UCSD-AML1 (cell line): ENCODE data around the gene TSPAN18.

Experiments used
- DNase-seq: peaks from one replicate; lab custom pipeline; 2025; ENCODE audit not compliant: unreplicated experiment; lab: John Stamatoyannopoulos, UW

TSPAN18 gene

GRCh38 chr11:44952500-44953260, 225.9 kb downstream of the TSPAN18 start:
- no peak for DNase-seq

DNA sequence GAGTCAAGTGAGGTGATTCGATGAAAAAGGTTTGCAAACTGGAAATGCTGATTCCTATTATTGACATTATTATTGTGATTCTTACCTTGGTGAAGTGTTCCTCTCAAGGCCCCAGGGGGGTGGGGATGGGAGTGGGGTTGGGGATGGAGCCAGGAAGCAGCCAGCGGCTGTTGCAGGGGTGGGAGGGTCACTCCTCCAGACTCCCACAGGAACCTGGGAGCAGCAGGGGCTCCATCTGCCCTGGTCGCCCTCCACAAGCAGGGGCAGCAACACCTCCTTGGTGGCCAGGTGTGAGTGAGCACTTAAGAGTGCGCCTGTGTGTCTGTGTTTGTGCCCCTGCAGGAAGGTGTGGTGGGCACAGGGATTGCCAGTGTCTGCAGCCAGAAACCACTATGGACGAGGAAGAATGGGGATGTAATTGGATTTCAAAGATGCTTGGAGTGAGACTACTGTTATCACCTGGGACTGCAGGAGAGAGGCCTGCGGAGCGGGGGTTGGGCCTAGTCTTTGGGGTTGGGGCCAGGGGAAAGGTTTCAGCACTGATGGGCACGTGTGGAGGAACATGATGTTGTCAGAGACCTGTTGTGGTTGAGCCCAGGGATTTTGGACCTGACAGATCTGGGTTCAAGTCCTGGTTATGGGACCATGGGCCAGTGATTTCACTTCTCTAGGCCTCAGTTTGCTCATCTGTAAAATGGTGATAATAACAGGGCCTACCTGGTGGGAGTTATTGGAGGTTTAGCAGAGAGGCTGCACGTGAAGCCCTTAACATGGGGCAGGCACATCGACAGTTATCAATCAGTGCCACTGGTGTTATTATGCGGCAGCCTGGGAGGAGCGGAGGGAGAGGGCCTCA, 227.5 kb downstream of the TSPAN18 start:
- DNase-seq: no peak

GRCh38 chr11:44955015-44955738, 228.4 kb downstream of the TSPAN18 start:
- DNase-seq: peak; percentile 89

GRCh38 chr11:44957040-44957515, 230.3 kb downstream of the TSPAN18 start:
- no peak for DNase-seq

DNA sequence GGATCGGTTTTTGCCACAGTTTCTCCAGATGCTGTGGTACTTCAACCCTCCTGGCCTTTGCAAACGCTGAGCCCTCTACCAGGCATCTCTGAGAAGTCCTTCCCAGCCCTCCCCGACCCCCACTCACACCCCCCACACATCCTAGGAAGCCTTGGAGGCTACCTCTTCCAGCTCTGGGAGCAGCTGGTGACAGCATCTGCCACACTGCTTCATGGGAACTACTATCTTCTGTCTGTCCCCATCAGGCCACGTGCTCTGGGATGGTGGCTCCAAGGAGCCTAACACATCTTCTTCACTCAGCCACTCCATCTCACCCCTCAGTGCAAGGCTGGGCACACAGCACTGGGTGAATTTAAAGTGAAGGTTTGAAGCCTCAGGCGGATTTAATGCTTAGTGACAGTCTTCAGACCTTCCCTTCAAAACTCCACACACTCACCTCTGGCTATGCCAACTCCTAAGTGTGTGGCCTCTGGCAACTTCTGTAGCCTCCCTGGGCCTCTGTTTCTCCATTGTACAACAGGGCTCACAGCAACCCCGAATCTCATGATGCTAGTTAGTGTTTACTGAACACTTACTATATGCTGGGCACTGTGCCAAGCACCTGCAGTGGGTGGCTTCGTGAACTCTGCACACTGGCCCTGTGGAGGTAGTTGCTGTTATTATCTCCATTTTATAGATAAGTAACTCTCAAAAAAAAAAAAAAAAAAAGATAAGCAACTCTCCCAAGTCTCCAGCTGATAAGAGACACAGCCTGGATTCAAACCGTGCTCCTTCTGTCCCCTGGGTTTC, 231.2 kb downstream of the TSPAN18 start:
- no peak for DNase-seq

DNA sequence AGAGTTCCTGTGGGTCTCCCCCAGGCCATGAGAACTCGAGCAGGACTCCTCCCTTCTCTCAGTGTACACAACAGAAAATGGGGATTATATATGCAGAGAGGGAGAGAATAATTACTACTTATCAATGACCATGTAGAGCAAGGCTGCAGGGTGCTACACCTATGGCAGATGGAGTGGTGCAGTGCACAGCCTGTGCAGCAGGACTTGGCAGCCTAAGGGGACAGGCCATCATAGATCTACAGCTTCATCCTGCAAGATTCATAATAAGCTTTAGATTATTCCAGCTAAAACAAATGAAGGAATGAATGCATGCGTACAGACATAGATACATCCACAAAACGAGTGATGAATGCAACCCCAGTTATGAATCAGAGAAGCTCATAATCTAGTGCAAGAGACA, 232.3 kb downstream of the TSPAN18 start:
- DNase-seq: no peak

DNA sequence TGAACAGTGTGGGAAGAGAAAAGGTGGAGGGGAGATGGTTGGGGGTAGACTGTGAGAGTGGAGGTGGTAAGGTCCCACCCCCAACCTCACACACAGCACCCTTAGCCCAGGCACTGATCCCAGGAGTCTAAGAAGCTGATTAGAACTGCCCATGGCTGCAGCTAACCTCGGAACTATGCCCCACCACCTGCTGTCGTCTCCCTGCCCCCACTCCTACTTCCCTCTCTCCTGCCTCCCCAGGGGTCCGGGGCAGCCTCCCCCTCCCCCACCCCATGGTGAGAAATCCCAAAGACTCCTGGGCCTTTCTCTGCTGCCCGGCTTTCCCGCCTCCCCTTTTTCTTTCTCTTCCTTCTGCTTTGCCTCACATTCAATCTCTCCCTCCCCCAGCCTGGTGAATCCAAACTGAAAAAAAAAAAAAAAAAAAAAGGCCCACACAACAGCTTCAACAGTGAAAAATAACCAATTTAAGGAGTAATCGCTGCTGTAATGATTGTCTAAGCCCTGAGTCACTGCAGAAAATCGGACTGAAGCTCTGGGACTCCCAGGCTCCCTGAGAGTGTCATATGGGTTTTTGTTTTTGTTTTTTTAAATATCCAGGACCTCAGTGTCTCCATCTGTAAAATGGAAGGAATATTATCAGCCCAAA, 233.6 kb downstream of the TSPAN18 start:
- DNase-seq: no peak

DNA sequence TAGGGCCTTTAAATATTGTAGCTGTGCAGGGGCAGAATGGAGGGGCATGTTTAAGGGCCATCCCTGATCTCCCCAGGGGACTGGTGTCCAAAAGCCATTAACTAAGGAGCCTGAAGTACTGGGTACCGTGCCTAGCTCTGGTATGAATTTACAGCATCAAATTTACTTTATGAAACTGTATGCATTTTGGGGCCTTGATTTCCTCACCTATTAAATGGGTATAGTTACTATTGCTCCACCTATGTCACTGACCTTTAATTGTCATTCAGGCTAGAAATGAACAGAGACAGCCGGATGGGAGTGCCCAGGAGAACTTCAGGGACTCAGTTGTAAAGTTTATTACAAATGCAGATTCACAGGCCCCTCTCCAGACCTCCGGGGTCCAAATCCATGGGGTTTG, 235.7 kb downstream of the TSPAN18 start:
- no peak for DNase-seq

- no peak for DNase-seq
These were observed 236.4 kb downstream of the TSPAN18 start for GRCh38 chr11:44963136-44963535.

- DNase-seq: no peak
These were observed 237.2 kb downstream of the TSPAN18 start for GRCh38 chr11:44963948-44964347.

DNA sequence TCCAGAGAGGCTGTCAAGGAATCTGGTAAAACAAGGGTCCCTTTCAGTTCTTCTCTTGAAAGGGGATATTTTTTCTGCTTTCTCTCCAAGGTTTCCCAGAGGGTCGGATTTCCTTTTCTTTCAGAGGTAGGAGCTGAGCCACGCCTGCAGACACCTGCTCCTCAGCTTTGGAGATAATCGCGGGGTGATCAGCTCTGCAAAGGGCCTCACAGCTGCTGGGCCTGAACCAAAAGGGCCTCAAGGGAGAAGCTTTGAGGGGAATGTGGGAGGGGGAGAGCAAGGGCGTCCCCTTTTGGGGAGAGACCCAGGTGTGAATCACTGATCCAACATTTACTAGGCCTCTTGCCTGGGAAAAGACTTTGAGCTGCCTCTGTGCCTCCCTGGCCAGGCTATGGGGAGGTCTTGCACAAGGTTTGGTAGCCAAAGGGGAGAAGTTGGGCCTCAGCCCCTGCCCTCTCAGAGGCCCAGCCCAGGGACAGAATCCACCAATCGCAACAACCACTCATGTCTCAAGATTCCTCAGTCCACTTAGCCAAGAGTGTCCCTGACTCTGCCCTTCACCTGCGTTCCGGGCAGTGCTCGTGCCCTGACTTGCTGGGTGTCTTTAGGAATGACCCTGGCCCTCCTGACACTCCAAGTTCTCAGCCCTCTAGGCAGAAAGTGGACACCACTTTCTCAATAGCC, 237.9 kb downstream of the TSPAN18 start:
- no peak for DNase-seq

DNA sequence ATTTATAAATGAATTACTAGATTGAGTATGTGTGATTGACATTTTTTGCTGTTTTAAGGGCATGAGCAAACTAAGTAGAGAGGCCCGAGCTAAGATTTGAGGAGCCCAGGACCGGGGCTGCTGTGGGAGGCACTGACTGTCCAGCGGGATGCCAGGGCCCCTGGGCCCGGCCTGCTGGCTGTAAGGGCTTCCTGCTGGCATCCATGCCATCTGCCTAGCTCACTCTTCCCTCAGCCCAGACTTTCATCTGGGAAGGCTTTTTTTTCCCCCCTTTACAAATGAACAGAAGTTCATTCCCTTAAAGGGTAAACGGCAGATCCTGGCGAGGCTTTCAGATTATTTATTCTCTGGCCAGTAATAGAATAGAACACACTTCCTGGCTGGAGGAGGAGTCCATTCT, 239.9 kb downstream of the TSPAN18 start:
- no peak for DNase-seq

- DNase-seq: no peak
These were observed 241.3 kb downstream of the TSPAN18 start for GRCh38 chr11:44967930-44968496.

DNA sequence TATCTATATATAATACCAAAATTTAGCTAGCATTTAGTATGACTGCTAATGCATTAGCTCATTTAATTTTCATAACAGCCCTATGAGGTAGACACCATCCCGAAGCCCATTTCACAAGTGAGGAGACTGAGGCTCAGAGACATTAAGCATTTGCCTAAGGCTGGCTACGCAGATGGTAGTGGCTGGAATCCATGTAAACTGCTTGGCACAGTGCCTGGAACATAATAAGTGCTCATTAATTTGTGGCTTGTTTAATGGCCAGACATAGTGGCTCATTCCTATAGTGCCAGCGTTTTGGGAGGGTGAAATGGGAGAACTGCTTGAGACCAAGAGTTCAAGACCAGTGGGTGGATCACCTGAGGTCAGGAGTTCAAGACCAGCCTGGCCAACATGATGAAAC, 241.7 kb downstream of the TSPAN18 start:
- no peak for DNase-seq

GRCh38 chr11:44969651-44970252, 243.0 kb downstream of the TSPAN18 start:
- no peak for DNase-seq

- DNase-seq: no peak
These were observed 243.5 kb downstream of the TSPAN18 start for GRCh38 chr11:44970293-44970692.

DNA sequence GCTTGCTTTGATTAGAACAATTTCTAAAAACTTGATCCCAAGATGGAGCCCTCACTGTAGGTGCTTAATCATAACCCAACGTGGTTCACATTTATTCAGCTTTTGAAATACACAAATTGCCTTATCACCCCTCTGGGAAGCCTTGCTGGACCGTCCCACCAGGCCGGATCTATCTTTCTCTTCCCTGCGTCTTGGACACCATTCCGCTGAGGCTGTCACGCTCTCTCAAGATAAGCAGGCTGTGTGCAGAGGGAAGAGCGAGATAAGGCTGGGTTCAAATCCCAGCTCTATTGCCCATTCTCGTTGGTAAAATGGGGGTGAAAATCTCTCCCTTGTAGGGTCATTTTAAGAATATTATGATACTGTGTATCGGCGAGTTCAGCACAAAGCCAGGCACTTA, 244.4 kb downstream of the TSPAN18 start:
- DNase-seq: no peak

GRCh38 chr11:44972746-44973435, 246.1 kb downstream of the TSPAN18 start:
- DNase-seq: no peak
